Keratinocyte (primary cell): ENCODE results near the gene MAPKAPK3.

Experiments
- CTCF ChIP-seq, 3 experiments: IDR thresholded peaks in 1 of 3; conservative IDR thresholded peaks in 1 of 3; optimal IDR thresholded peaks in 1 of 3; 2 replicates in 2 of 3; 3 replicates in 1 of 3; pipeline versions ENCODE3 to v1.5.1; 2011; ENCODE audit warnings: low read length in 3 of 3, mild to moderate bottlenecking in 3 of 3, moderate library complexity in 2 of 3, control low read depth in 1 of 3, inconsistent platforms in 1 of 3; ENCODE audit not compliant: insufficient read depth in 2 of 3; ENCODE audit errors: extremely low read depth in 1 of 3
- EZH2 ChIP-seq: IDR thresholded peaks from one replicate; pipeline ENCODE4 v1.6.1; 2012; ENCODE audit warnings: inconsistent platforms, mild to moderate bottlenecking, low read length, moderate library complexity

GRCh38 chr3:50600141-50600753 lies 16.7 kb upstream of the MAPKAPK3 start:
- TF ChIP-seq EZH2 (no peak), CTCF (optimal IDR thresholded peaks at IDR 0.05 in 1 of 3, IDR thresholded peaks at IDR 0.05 in 1 of 3, conservative IDR thresholded peaks at IDR 0.05 in 1 of 3; ENCODE audit: extremely low read depth in 1 of 3, insufficient read depth in 2 of 3, low read length in 3 of 3) (no peak)
